Smooth muscle cell (in vitro differentiated cells): ENCODE results near the gene BAHCC1. TPM values are rescaled to one million over a fixed set of nuclear protein-coding genes. Genes with fewer than 3 reads are reported as not detected.

Experiments used
- DNase-seq: peaks from one replicate; lab custom pipeline; 2025; ENCODE audit not compliant: unreplicated experiment; lab: John Stamatoyannopoulos, UW
- H2AFZ ChIP-seq: fragments of 200-600 bp; sonication (generic); 2 replicates; pipeline ENCODE4 v1.6.0; 2016; ENCODE audit warnings: antibody characterized with exemption, low read depth, mild to moderate bottlenecking
- H3F3A ChIP-seq: fragments of 200-600 bp; sonication (generic); 2 replicates; pipeline ENCODE4 v1.6.0; 2017; ENCODE audit warnings: antibody characterized with exemption, low read depth
- H3K27ac ChIP-seq: fragments of 200-600 bp; sonication (generic); 2 replicates; pipeline ENCODE4 v1.5.1; 2016; ENCODE audit warnings: low read depth, mild to moderate bottlenecking
- H3K27me3 ChIP-seq: fragments of 200-600 bp; sonication (generic); 2 replicates; pipeline ENCODE4 v1.6.1; 2016; ENCODE audit warnings: low read depth, mild to moderate bottlenecking
- H3K36me3 ChIP-seq: fragments of 200-600 bp; sonication (generic); 2 replicates; pipeline ENCODE4 v1.5.1; 2016; ENCODE audit warnings: low read depth
- H3K4me1 ChIP-seq: fragments of 200-600 bp; sonication (generic); 2 replicates; pipeline ENCODE4 v1.5.1; 2016; ENCODE audit warnings: low read depth
- H3K4me2 ChIP-seq: fragments of 200-600 bp; sonication (generic); 2 replicates; pipeline ENCODE4 v1.6.0; 2016; ENCODE audit warnings: mild to moderate bottlenecking
- H3K4me3 ChIP-seq: fragments of 200-600 bp; sonication (generic); 2 replicates; pipeline ENCODE4 v1.5.1; 2016; ENCODE audit warnings: mild to moderate bottlenecking
- H3K79me2 ChIP-seq: fragments of 200-600 bp; sonication (generic); 2 replicates; pipeline ENCODE4 v1.6.0; 2016; ENCODE audit warnings: low read depth, mild to moderate bottlenecking
- H3K9ac ChIP-seq: fragments of 200-600 bp; sonication (generic); 2 replicates; pipeline ENCODE4 v1.6.0; 2016; ENCODE audit warnings: low read depth
- H3K9me3 ChIP-seq: fragments of 200-600 bp; sonication (generic); replicated peaks from 2 replicates; pipeline ENCODE4 v1.5.1; 2016; ENCODE audit warnings: low read depth
- H4K20me1 ChIP-seq: fragments of 200-600 bp; sonication (generic); 2 replicates; pipeline ENCODE4 v1.6.0; 2016; ENCODE audit warnings: low read depth
- CTCF ChIP-seq: fragments of 200-600 bp; sonication (generic); IDR thresholded peaks from 2 replicates; pipeline ENCODE4 v1.5.1; 2017; ENCODE audit warnings: borderline replicate concordance, mild to moderate bottlenecking, antibody characterized with exemption; ENCODE audit not compliant: insufficient read depth, poor library complexity, severe bottlenecking
- WGBS: methylation state at CpG from one replicate; pipeline ENCODE4 v1.1.7; 2016; ENCODE audit warnings: low lambda C conversion rate; 5-methylcytosine and 5-hydroxymethylcytosine counted together
- polyA plus RNA-seq: library from polyadenylated mRNA; unstranded; fragments of >200 nt; fragmentation: Nextera tagmentation; extraction: Ambion mirVana; gene quantifications from 2 replicates; pipeline ENCODE4 v1.2.1, GENCODE V29; 2016
- total RNA-seq: library from RNA; depleted of rRNA; stranded (reverse); fragments of >200 nt; gene quantifications from 2 replicates; pipeline ENCODE4 v1.2.3, GENCODE V29; 2014

The BAHCC1 gene
- total and polyA plus RNA-seq, 2 experiments from 2014 or later = 3.2 to 4.6 TPM

GRCh38 chr17:81489998-81490992 lies 95.0 kb downstream of the BAHCC1 start:
- H3K4me3 ChIP-seq = no peak overlapping the region
- H3F3A ChIP-seq = no peaks in the 10 kb centered on the region
- no peak overlapping the region for H2AFZ ChIP-seq
- H3K4me2 ChIP-seq = no peak overlapping the region
- no peaks in the 10 kb centered on the region for H4K20me1 ChIP-seq
- H3K27ac ChIP-seq = no peak overlapping the region
- peaks cover 26% of the 10 kb centered on the region for H3K4me1 ChIP-seq
- no peak for DNase-seq
- H3K9me3 ChIP-seq = no peaks in the 10 kb centered on the region
- no peaks in the 10 kb centered on the region for H3K36me3 ChIP-seq
- H3K79me2 ChIP-seq = no peaks in the 10 kb centered on the region
- no peak overlapping the region for H3K9ac ChIP-seq
- no peaks in the 10 kb centered on the region for H3K27me3 ChIP-seq
- TF ChIP-seq CTCF = no peak
- 74% methylated on average over 13 of the region's 14 CpGs for WGBS

DNA sequence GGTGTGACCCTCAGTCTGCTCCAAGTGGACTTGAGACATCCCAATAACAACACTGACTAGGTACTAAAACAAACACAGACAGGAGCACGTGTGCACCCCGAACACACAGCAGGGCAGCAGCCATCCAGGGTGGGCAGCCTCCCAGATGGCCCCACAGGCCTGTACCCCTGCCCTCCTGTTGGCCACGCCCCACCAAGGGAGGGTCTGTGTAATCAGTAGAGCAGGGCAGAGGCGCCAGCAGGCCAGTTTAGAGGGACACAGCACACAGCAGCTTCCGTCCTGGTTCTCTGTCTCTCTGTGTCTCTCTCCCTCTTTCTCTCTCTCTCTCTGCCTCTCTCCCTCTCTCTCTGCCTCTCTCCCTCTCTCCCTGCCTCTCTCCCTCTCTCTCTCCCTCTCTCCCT lies 95.9 kb downstream of the BAHCC1 start:
- DNase-seq = no peak
- H3K4me2 ChIP-seq = no peak overlapping the region
- H2AFZ ChIP-seq = no peak overlapping the region
- no peaks in the 10 kb centered on the region for H3K79me2 ChIP-seq
- H3K27me3 ChIP-seq = no peaks in the 10 kb centered on the region
- no peak overlapping the region for H3K9ac ChIP-seq
- H3K4me3 ChIP-seq = no peak overlapping the region
- H3K4me1 ChIP-seq = peaks cover 26% of the 10 kb centered on the region
- TF ChIP-seq CTCF = no peak
- H3K36me3 ChIP-seq = no peaks in the 10 kb centered on the region
- H3F3A ChIP-seq = no peaks in the 10 kb centered on the region
- H4K20me1 ChIP-seq = no peaks in the 10 kb centered on the region
- no peaks in the 10 kb centered on the region for H3K9me3 ChIP-seq
- H3K27ac ChIP-seq = no peak overlapping the region
- 82% methylated on average over 3 of the region's 5 CpGs for WGBS

- no peak for TF ChIP-seq CTCF
- Histone ChIP-seq H3K27me3 (no peaks in the 10 kb centered on the region), H3K4me1 (peaks cover 26% of the 10 kb centered on the region), H3K27ac (no peak overlapping the region), H3K36me3 (no peaks in the 10 kb centered on the region), H3K9me3 (no peaks in the 10 kb centered on the region), H2AFZ (no peak overlapping the region), H3F3A (no peaks in the 10 kb centered on the region), H3K9ac (no peak overlapping the region), H3K4me3 (no peak overlapping the region), H4K20me1 (no peaks in the 10 kb centered on the region), H3K79me2 (no peaks in the 10 kb centered on the region), H3K4me2 (no peak overlapping the region)
- no peak for DNase-seq
- WGBS = 45% methylated on average over 4 of the region's 5 CpGs
These were observed 96.5 kb downstream of the BAHCC1 start for GRCh38 chr17:81491761-81492160.
